K562 (cell line): ENCODE results near the gene DIPK1A. TPM values are rescaled to one million over a fixed set of nuclear protein-coding genes. Genes with fewer than 3 reads are reported as not detected.

Experiments
- ATAC-seq: fragments of 200-7000 bp; cut with Tn5 transposase; 3 replicates; pipeline ENCODE4 v1.9.1; 2020; ENCODE audit warnings: moderate library complexity
- BruUV-seq: library from RNA; stranded (reverse); fragments of 400-500 nt; replicated peaks from 2 replicates; lab custom pipeline; 2021; lab: Mats Ljungman, UMichigan
- CTCF ChIA-PET: fragments of 300-600 bp; formaldehyde crosslinking; extraction: SDS; loops from one replicate; lab custom pipeline; 2021; ENCODE audit warnings: low intra/inter-chr PET ratio; lab: Yijun Ruan, JAX
- POLR2A ChIA-PET: fragments of 300-600, 350-650 bp; sonication (Branson Sonifier 250); formaldehyde crosslinking; extraction: SDS; loops from one replicate; lab custom pipeline; 2021; ENCODE audit warnings: antibody characterized with exemption, inconsistent platforms; lab: Yijun Ruan, JAX
- DNase-seq, 4 experiments: peaks; one replicate each; pipeline versions ENCODE4 v3.0.0 to v3.0.0-alpha.2; 2011 to 2018; ENCODE audit warnings: low spot score in 3 of 4, mixed read lengths in 3 of 4; ENCODE audit errors: extremely low read depth in 1 of 4
- FAIRE-seq: peaks from 2 replicates; lab custom pipeline; 2011; peaks lifted over from hg19 to GRCh38; lab: Jason Lieb, UNC
- H2AFZ ChIP-seq: 2 replicates; pipeline ENCODE4 v1.6.0; 2011; ENCODE audit warnings: low read depth, low read length, control low read depth, inconsistent platforms
- H3K27ac ChIP-seq: fragments of 200-600 bp; 3 replicates; pipeline ENCODE4 v1.8.0; 2011; ENCODE audit warnings: low read depth, mild to moderate bottlenecking, control low read depth, inconsistent platforms, low read length, moderate library complexity, mixed read lengths; ENCODE audit errors: extremely low read depth
- H3K27me3 ChIP-seq, 2 experiments: fragments of 300-600 bp in 1 of 2; 2 replicates in 1 of 2; 3 replicates in 1 of 2; pipeline versions ENCODE4 v1.6.0 to v1.8.0; 2011; ENCODE audit warnings: inconsistent platforms in 2 of 2, low read length in 2 of 2, mild to moderate bottlenecking in 1 of 2, mixed read lengths in 1 of 2, moderate library complexity in 1 of 2; ENCODE audit not compliant: control insufficient read depth in 2 of 2, insufficient read depth in 2 of 2
- H3K36me3 ChIP-seq: fragments of 300-600 bp; 3 replicates; pipeline ENCODE4 v1.8.0; 2011; ENCODE audit warnings: mild to moderate bottlenecking, low read length, inconsistent platforms; ENCODE audit not compliant: control insufficient read depth, insufficient read depth
- H3K4me1 ChIP-seq, 2 experiments: fragments of 200-600 bp in 1 of 2; replicated peaks in 1 of 2; 2 replicates in 1 of 2; 3 replicates in 1 of 2; pipeline versions ENCODE4 v1.5.1 to v1.8.0; 2011; ENCODE audit warnings: inconsistent platforms in 2 of 2, low read length in 2 of 2, mild to moderate bottlenecking in 1 of 2, mixed read lengths in 1 of 2, moderate library complexity in 1 of 2; ENCODE audit not compliant: control insufficient read depth in 2 of 2, insufficient read depth in 2 of 2
- H3K4me2 ChIP-seq: 2 replicates; pipeline ENCODE4 v1.6.1; 2011; ENCODE audit warnings: low read length, control low read depth, inconsistent platforms, mixed read lengths; ENCODE audit not compliant: insufficient read depth
- H3K4me3 ChIP-seq: fragments of 200-600 bp; sonication (generic), shearing (Covaris generic); 2 replicates; pipeline ENCODE4 v1.5.1; 2016; ENCODE audit warnings: control low read depth, inconsistent platforms
- H3K79me2 ChIP-seq: fragments of 200-600 bp; 3 replicates; pipeline ENCODE4 v1.8.0; 2011; ENCODE audit warnings: low read length, inconsistent platforms; ENCODE audit not compliant: control insufficient read depth, insufficient read depth
- H3K9ac ChIP-seq, 2 experiments: 2 replicates each; pipeline versions ENCODE4 v1.6.0 to v1.6.1; 2011; ENCODE audit warnings: low read depth in 2 of 2, low read length in 2 of 2, control low read depth in 1 of 2, inconsistent platforms in 1 of 2, mild to moderate bottlenecking in 1 of 2, mixed read lengths in 1 of 2; ENCODE audit not compliant: insufficient read depth in 1 of 2
- H3K9me1 ChIP-seq: one replicate; pipeline ENCODE4 v1.6.0; 2011; ENCODE audit warnings: inconsistent platforms, mild to moderate bottlenecking, low read length, moderate library complexity; ENCODE audit not compliant: control insufficient read depth, insufficient read depth
- H3K9me3 ChIP-seq: replicated peaks from 2 replicates; pipeline ENCODE4 v1.5.1; 2011; ENCODE audit warnings: low read depth, low read length, inconsistent platforms; ENCODE audit not compliant: control insufficient read depth, insufficient read depth
- H4K20me1 ChIP-seq: replicated peaks from 2 replicates; pipeline ENCODE4 v1.6.1; 2011; ENCODE audit warnings: low read length, inconsistent platforms, mixed read lengths; ENCODE audit not compliant: control insufficient read depth, insufficient read depth
- FOXA3 ChIP-seq, 2 experiments: fragments of 450-650 bp in 1 of 2; sonication (generic) in 1 of 2; formaldehyde crosslinking; IDR thresholded peaks in 1 of 2; conservative IDR thresholded peaks in 1 of 2; 2 replicates each; pipeline versions ENCODE4 v1.4.0 to v1.8.0; 2020 to 2022; ENCODE audit warnings: mild to moderate bottlenecking in 2 of 2, missing genetic modification reagents in 1 of 2
- HDAC3 ChIP-seq: fragments of 450-650 bp; IDR thresholded peaks from 2 replicates; pipeline ENCODE4 v1.6.1; 2018; ENCODE audit warnings: borderline replicate concordance, mild to moderate bottlenecking, moderate library complexity; ENCODE audit not compliant: partially characterized antibody
- HNRNPH1 ChIP-seq: fragments of 200-400 bp; formaldehyde crosslinking; optimal IDR thresholded peaks from 2 replicates; pipeline ENCODE3; 2017; ENCODE audit warnings: low read depth, mild to moderate bottlenecking, low read length, moderate library complexity
- KLF10 ChIP-seq: fragments of 250-450 bp; sonication (Bioruptor Pico); IDR thresholded peaks from 2 replicates; pipeline ENCODE4 v1.6.1; 2021; ENCODE audit warnings: matching md5 sums
- KLF16 ChIP-seq: IDR thresholded peaks from 2 replicates; pipeline ENCODE4 v1.6.1; 2016; ENCODE audit warnings: antibody characterized with exemption
- SIN3A ChIP-seq, 2 experiments: fragments of 150-350 bp in 1 of 2; IDR thresholded peaks; 2 replicates each; pipeline ENCODE4 v1.6.1; 2011 to 2016; ENCODE audit warnings: borderline replicate concordance in 2 of 2, low read depth in 2 of 2, low read length in 2 of 2, mild to moderate bottlenecking in 2 of 2, moderate library complexity in 2 of 2; ENCODE audit not compliant: control insufficient read depth in 1 of 2
- SIN3B ChIP-seq: fragments of 450-650 bp; IDR thresholded peaks from 2 replicates; pipeline ENCODE4 v1.6.1; 2017; ENCODE audit warnings: low read depth, mild to moderate bottlenecking, moderate library complexity
- TEAD2 ChIP-seq: fragments of 450-650 bp; IDR thresholded peaks from 2 replicates; pipeline ENCODE4 v1.6.1; 2016; ENCODE audit warnings: missing genetic modification characterization, control low read depth, missing compliant biosample characterization
- ZFX ChIP-seq: sonication (generic); formaldehyde crosslinking; IDR thresholded peaks from 2 replicates; pipeline ENCODE4 v1.8.0; 2022; ENCODE audit warnings: mild to moderate bottlenecking, missing genetic modification reagents, moderate library complexity
- ZNF184 ChIP-seq: sonication (generic); formaldehyde crosslinking; IDR thresholded peaks from 2 replicates; pipeline ENCODE4 v1.5.0; 2020; ENCODE audit warnings: missing genetic modification reagents
- ZNF707 ChIP-seq: fragments of 250-450 bp; sonication (Bioruptor Pico); conservative IDR thresholded peaks from 2 replicates; pipeline ENCODE4 v1.8.0; 2022; ENCODE audit warnings: inconsistent platforms, mild to moderate bottlenecking, moderate library complexity
- ZNF785 ChIP-seq: fragments of 250-450 bp; sonication (Bioruptor Pico); IDR thresholded peaks from 2 replicates; pipeline ENCODE4 v1.4.0; 2020; ENCODE audit warnings: mild to moderate bottlenecking
- WGBS: fragments of 100-300 bp; shearing (Covaris generic); methylation state at CpG from one replicate; pipeline ENCODE4 v1.1.6; 2016; ENCODE audit warnings: low coverage, mixed read lengths; ENCODE audit not compliant: insufficient coverage; ENCODE audit errors: missing lambda C conversion rate; 5-methylcytosine and 5-hydroxymethylcytosine counted together
- in situ Hi-C: fragments of 300-500 bp; cut with MboI; formaldehyde crosslinking; loops from 4 replicates; pipeline ENCODE4 v1.15.0; 2018; ENCODE audit warnings: inconsistent platforms, mixed read lengths
- intact Hi-C: fragments of 100-400 bp; cut with micrococcal nuclease; formaldehyde crosslinking; loops from 2 replicates; pipeline ENCODE4 v1.14.2; 2022
- polyA plus RNA-seq, 8 experiments: library from polyadenylated mRNA; depleted of rRNA in 4 of 8; stranded (reverse) in 5 of 8; unstranded in 3 of 8; fragments of >200 nt; fragmentation: Nextera tagmentation in 2 of 8; fragmentation: Illumina TruSeq in 1 of 8; extraction: Ambion mirVana in 2 of 8; extraction: Trizol in 1 of 8; gene quantifications; 2 replicates each; pipeline versions ENCODE4 v1.2.1 to v1.2.3, GENCODE V29; 2011 to 2014; ENCODE audit warnings: inconsistent platforms in 1 of 8, missing spikeins in 1 of 8
- total RNA-seq, 7 experiments: library from RNA; depleted of rRNA in 6 of 7; stranded (reverse); fragments of >200 nt in 6 of 7; fragmentation: Illumina TruSeq in 2 of 7; extraction: Trizol in 2 of 7; gene quantifications; 2 replicates each; pipeline versions ENCODE4 v1.2.1 to v1.2.3, GENCODE V29; 2011 to 2021; ENCODE audit warnings: low replicate concordance in 1 of 7
- TF ChIP-seq, protein P1 (sequence below): fragments of 200-600 bp; sonication (generic); IDR thresholded peaks from one replicate; pipeline ENCODE4 v1.6.1; 2012; ENCODE audit warnings: mild to moderate bottlenecking, low read depth, low read length, inconsistent platforms

Gene DIPK1A
- total and polyA plus RNA-seq, 9 of the 15 experiments (the other 6 are each of a cell fraction or from before 2014, with no cell fraction given): 0.54 to 2.5 (median 1.3) TPM

DNA sequence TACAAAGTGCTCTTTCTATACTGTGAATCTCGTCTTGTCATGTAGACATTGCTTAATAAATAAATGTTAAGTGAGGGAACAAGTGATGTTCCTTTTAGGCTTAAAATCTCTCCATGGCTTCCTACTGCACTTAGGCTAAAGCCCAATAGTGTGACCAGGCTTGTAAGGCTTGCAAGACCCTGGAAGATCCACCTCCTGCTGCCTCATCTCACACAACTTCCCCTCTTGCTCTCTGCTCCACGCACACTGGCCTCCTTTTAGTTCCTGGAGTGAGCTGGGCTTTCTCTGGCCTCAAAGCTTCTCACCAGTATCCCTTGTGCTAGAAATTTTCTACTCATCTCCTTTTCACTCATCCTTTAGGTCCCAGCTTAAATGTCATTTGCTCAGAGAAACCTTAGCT lies 41.5 kb upstream of the DIPK1A start:
- H4K20me1 ChIP-seq: no peaks in the 10 kb centered on the region
- no peak overlapping the region; the same call in 1 of the 2 replicates for H2AFZ ChIP-seq
- ChIA-PET POLR2A (interaction anchor here (0.9 to 2.4 kb wide), 5 partner anchors 8 to 143 kb away, joined by 3 to 12 read pairs (median 3); no protein-coding TSS in a partner anchor), CTCF (interaction anchor here (1.2 kb wide), 1 partner anchor 144 kb away, joined by 5 read pairs; no protein-coding TSS in a partner anchor)
- H3K36me3 ChIP-seq: no peaks in the 10 kb centered on the region
- H3K27me3 ChIP-seq: no peaks in the 10 kb centered on the region
- DNase-seq: no peak
- no peaks in the 10 kb centered on the region for H3K4me1 ChIP-seq
- H3K9ac ChIP-seq: no peak overlapping the region
- no TSS peak for BruUV-seq
- in situ Hi-C loops: no loop called here
- no peak overlapping the region for H3K4me3 ChIP-seq
- no peaks in the 10 kb centered on the region for H3K79me2 ChIP-seq
- no peak for FAIRE-seq
- no peaks in the 10 kb centered on the region for H3K9me3 ChIP-seq
- ATAC-seq: no peak
- H3K9me1 ChIP-seq: no peaks in the 10 kb centered on the region
- H3K27ac ChIP-seq: no peak overlapping the region
- no peak overlapping the region for H3K4me2 ChIP-seq
- intact Hi-C loops: no loop called here
- WGBS: 15% methylated on average over 2 of the region's 2 CpGs
- no peak for TF ChIP-seq ZFX
- TF ChIP-seq FOXA3 (CRISPR knock-in tag; conservative IDR thresholded peaks at IDR 0.05 in 1 of 2, IDR thresholded peaks at IDR 0.05 in 1 of 2): no peak
- TF ChIP-seq HNRNPH1: no peak
- no peak for TF ChIP-seq TEAD2
- no peak for TF ChIP-seq SIN3B
- no peak for TF ChIP-seq HDAC3
- TF ChIP-seq KLF16: no peak
- TF ChIP-seq SIN3A (IDR thresholded peaks at IDR 0.05; ENCODE audit: borderline replicate concordance in 2 of 2, control insufficient read depth in 1 of 2, low read depth in 2 of 2, low read length in 2 of 2): no peak
- TF ChIP-seq, protein P1, sequence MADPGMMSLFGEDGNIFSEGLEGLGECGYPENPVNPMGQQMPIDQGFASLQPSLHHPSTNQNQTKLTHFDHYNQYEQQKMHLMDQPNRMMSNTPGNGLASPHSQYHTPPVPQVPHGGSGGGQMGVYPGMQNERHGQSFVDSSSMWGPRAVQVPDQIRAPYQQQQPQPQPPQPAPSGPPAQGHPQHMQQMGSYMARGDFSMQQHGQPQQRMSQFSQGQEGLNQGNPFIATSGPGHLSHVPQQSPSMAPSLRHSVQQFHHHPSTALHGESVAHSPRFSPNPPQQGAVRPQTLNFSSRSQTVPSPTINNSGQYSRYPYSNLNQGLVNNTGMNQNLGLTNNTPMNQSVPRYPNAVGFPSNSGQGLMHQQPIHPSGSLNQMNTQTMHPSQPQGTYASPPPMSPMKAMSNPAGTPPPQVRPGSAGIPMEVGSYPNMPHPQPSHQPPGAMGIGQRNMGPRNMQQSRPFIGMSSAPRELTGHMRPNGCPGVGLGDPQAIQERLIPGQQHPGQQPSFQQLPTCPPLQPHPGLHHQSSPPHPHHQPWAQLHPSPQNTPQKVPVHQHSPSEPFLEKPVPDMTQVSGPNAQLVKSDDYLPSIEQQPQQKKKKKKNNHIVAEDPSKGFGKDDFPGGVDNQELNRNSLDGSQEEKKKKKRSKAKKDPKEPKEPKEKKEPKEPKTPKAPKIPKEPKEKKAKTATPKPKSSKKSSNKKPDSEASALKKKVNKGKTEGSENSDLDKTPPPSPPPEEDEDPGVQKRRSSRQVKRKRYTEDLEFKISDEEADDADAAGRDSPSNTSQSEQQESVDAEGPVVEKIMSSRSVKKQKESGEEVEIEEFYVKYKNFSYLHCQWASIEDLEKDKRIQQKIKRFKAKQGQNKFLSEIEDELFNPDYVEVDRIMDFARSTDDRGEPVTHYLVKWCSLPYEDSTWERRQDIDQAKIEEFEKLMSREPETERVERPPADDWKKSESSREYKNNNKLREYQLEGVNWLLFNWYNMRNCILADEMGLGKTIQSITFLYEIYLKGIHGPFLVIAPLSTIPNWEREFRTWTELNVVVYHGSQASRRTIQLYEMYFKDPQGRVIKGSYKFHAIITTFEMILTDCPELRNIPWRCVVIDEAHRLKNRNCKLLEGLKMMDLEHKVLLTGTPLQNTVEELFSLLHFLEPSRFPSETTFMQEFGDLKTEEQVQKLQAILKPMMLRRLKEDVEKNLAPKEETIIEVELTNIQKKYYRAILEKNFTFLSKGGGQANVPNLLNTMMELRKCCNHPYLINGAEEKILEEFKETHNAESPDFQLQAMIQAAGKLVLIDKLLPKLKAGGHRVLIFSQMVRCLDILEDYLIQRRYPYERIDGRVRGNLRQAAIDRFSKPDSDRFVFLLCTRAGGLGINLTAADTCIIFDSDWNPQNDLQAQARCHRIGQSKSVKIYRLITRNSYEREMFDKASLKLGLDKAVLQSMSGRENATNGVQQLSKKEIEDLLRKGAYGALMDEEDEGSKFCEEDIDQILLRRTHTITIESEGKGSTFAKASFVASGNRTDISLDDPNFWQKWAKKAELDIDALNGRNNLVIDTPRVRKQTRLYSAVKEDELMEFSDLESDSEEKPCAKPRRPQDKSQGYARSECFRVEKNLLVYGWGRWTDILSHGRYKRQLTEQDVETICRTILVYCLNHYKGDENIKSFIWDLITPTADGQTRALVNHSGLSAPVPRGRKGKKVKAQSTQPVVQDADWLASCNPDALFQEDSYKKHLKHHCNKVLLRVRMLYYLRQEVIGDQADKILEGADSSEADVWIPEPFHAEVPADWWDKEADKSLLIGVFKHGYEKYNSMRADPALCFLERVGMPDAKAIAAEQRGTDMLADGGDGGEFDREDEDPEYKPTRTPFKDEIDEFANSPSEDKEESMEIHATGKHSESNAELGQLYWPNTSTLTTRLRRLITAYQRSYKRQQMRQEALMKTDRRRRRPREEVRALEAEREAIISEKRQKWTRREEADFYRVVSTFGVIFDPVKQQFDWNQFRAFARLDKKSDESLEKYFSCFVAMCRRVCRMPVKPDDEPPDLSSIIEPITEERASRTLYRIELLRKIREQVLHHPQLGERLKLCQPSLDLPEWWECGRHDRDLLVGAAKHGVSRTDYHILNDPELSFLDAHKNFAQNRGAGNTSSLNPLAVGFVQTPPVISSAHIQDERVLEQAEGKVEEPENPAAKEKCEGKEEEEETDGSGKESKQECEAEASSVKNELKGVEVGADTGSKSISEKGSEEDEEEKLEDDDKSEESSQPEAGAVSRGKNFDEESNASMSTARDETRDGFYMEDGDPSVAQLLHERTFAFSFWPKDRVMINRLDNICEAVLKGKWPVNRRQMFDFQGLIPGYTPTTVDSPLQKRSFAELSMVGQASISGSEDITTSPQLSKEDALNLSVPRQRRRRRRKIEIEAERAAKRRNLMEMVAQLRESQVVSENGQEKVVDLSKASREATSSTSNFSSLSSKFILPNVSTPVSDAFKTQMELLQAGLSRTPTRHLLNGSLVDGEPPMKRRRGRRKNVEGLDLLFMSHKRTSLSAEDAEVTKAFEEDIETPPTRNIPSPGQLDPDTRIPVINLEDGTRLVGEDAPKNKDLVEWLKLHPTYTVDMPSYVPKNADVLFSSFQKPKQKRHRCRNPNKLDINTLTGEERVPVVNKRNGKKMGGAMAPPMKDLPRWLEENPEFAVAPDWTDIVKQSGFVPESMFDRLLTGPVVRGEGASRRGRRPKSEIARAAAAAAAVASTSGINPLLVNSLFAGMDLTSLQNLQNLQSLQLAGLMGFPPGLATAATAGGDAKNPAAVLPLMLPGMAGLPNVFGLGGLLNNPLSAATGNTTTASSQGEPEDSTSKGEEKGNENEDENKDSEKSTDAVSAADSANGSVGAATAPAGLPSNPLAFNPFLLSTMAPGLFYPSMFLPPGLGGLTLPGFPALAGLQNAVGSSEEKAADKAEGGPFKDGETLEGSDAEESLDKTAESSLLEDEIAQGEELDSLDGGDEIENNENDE: no peak
- TF ChIP-seq ZNF184 (CRISPR knock-in tag): no peak
- no peak for TF ChIP-seq KLF10
- no peak for TF ChIP-seq ZNF707 (CRISPR knock-in tag)
- no peak for TF ChIP-seq ZNF785 (CRISPR knock-in tag)
